Esophagus muscularis mucosa (tissue), 4 donors: ENCODE results near the gene AGBL1. TPM values are rescaled to one million over a fixed set of nuclear protein-coding genes. Genes with fewer than 3 reads are reported as not detected.

Source experiments
- DNase-seq: peaks from one replicate; pipeline ENCODE4 v3.0.0-alpha.2; 2017; ENCODE audit errors: extremely low spot score
- H3K27ac ChIP-seq, 4 donors: fragments of 200-600 bp; sonication (generic); replicated peaks in 1 of 4; 1 replicate in 3 of 4; 2 replicates in 1 of 4; pipeline ENCODE4 v1.5.1; 2016 to 2019; ENCODE audit warnings: mild to moderate bottlenecking in 1 of 4
- H3K27me3 ChIP-seq, 4 donors: fragments of 200-600 bp; sonication (generic); one replicate each; pipeline versions ENCODE4 v1.5.1 to v1.6.0; 2016 to 2019
- H3K36me3 ChIP-seq, 4 donors: fragments of 200-600 bp; sonication (generic); one replicate each; pipeline ENCODE4 v1.5.1; 2016 to 2019
- H3K4me1 ChIP-seq, 4 donors: fragments of 200-600 bp; sonication (generic); one replicate each; pipeline ENCODE4 v1.5.1; 2016 to 2019
- H3K4me3 ChIP-seq, 4 donors: fragments of 200-600 bp; sonication (generic); 1 replicate in 2 of 4; 2 replicates in 2 of 4; pipeline ENCODE4 v1.5.1; 2016 to 2019; ENCODE audit warnings: mild to moderate bottlenecking in 4 of 4, moderate library complexity in 1 of 4
- H3K9me3 ChIP-seq, 4 donors: fragments of 200-600 bp; sonication (generic); 1 replicate in 3 of 4; 2 replicates in 1 of 4; pipeline ENCODE4 v1.5.1; 2016 to 2019
- CTCF ChIP-seq, 3 experiments: fragments of 200-600 bp in 2 of 3; fragments of 450-650 bp in 1 of 3; sonication (generic) in 2 of 3; IDR thresholded peaks; one replicate each; pipeline ENCODE4 v1.5.1; 2017 to 2019; ENCODE audit warnings: antibody characterized with exemption in 3 of 3, mild to moderate bottlenecking in 2 of 3, moderate library complexity in 1 of 3
- EP300 ChIP-seq: sonication (generic); formaldehyde crosslinking; IDR thresholded peaks from one replicate; pipeline ENCODE4 v1.6.1; 2017; ENCODE audit warnings: antibody characterized with exemption
- POLR2A ChIP-seq: fragments of 450-650 bp; IDR thresholded peaks from one replicate; pipeline ENCODE4 v1.6.1; 2017; ENCODE audit warnings: antibody characterized with exemption, moderate library complexity, mild to moderate bottlenecking, low read depth
- POLR2AphosphoS5 ChIP-seq, 2 donors: sonication (generic); formaldehyde crosslinking; IDR thresholded peaks; one replicate each; pipeline ENCODE4 v1.6.1; 2017; ENCODE audit warnings: antibody characterized with exemption in 2 of 2
- WGBS: methylation state at CpG from one replicate; pipeline ENCODE4 v1.1.5; 2018; 5-methylcytosine and 5-hydroxymethylcytosine counted together
- intact Hi-C: fragments of 100-400 bp; cut with DNase I; formaldehyde crosslinking; loops from one replicate; pipeline ENCODE4 v1.15.1; 2023
- total RNA-seq, 4 donors: library from RNA; depleted of rRNA; stranded (reverse); fragments of >200 nt; gene quantifications; one replicate each; pipeline versions ENCODE4 v1.1.0 to v1.2.1, GENCODE V29; 2016

AGBL1 gene
- total RNA-seq, 4 donors from 2014 or later, result 0.06 TPM; not detected in 3

DNA sequence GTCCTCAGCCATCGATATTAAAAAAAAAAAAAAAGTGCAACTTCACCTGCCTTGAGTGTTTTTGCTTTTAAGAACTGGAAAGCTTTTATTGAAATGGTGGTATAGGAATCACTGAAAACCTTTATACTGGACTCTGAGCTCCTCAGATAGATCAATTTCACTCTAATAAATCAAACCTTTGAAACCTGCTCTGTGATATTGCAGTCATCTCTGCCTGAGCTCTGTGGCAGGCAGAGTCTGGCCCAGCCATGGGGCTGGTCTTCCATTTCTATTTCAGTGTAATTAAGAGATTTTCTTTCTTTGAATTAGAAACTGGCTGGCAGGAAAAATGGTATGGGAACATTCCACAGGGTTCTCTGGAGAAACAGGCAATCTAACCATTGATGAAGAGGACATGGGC is 762.5 kb downstream of the AGBL1 start:
- Histone ChIP-seq H3K4me1 (peaks cover 0 to 25% (median 21%) of the 10 kb centered on the region in 4 donors), H3K9me3 (peaks cover 0 to under 1% (median 0%) of the 10 kb centered on the region in 4 donors), H3K4me3 (no peak overlapping the region), H3K36me3 (no peaks in the 10 kb centered on the region), H3K27ac (no peak overlapping the region), H3K27me3 (no peaks in the 10 kb centered on the region)
- intact Hi-C loops, result no loop called here
- 95% methylated on average over 1 of the region's 1 CpG for WGBS
- TF ChIP-seq POLR2A (no peak), POLR2AphosphoS5 (IDR thresholded peaks at IDR 0.05) (no peak), EP300 (no peak), CTCF (IDR thresholded peaks at IDR 0.05) (no peak)
- no peak for DNase-seq

- no peak for DNase-seq
- TF ChIP-seq POLR2AphosphoS5 (IDR thresholded peaks at IDR 0.05), result no peak
- TF ChIP-seq EP300, result no peak
- no peak for TF ChIP-seq CTCF (IDR thresholded peaks at IDR 0.05)
- TF ChIP-seq POLR2A, result no peak
- Histone ChIP-seq H3K4me3 (no peak overlapping the region), H3K36me3 (no peaks in the 10 kb centered on the region), H3K27ac (no peak overlapping the region), H3K9me3 (peaks cover 0 to 5% (median 0%) of the 10 kb centered on the region in 4 donors), H3K27me3 (no peaks in the 10 kb centered on the region), H3K4me1 (peaks cover 0 to 4% (median 0%) of the 10 kb centered on the region in 4 donors)
- intact Hi-C loops, result no loop called here
- WGBS, result 70% methylated on average over 2 of the region's 2 CpGs
Measured at GRCh38 chr15:86846036-86846435, 766.4 kb downstream of the AGBL1 start.

GRCh38 chr15:86849136-86849535 is 769.5 kb downstream of the AGBL1 start:
- H3K4me3 ChIP-seq, result no peak overlapping the region
- WGBS, result 93% methylated on average over 5 of the region's 5 CpGs
- H3K27ac ChIP-seq, result no peak overlapping the region
- peaks cover 0 to 5% (median 0%) of the 10 kb centered on the region in 4 donors for H3K9me3 ChIP-seq
- TF ChIP-seq EP300 (no peak), POLR2A (no peak), CTCF (IDR thresholded peaks at IDR 0.05) (no peak), POLR2AphosphoS5 (IDR thresholded peaks at IDR 0.05) (no peak)
- H3K36me3 ChIP-seq, result no peaks in the 10 kb centered on the region
- H3K4me1 ChIP-seq, result peaks cover 4 to 10% (median 4%) of the 10 kb centered on the region in 4 donors
- DNase-seq, result no peak
- H3K27me3 ChIP-seq, result no peaks in the 10 kb centered on the region
- intact Hi-C loops, result no loop called here

GRCh38 chr15:86849558-86850285 is 770.1 kb downstream of the AGBL1 start:
- Histone ChIP-seq H3K4me3 (no peak overlapping the region), H3K9me3 (peaks cover 0 to 5% (median 0%) of the 10 kb centered on the region in 4 donors), H3K27me3 (no peaks in the 10 kb centered on the region), H3K36me3 (no peaks in the 10 kb centered on the region), H3K4me1 (peaks cover 4 to 13% (median 8%) of the 10 kb centered on the region in 4 donors), H3K27ac (no peak overlapping the region)
- WGBS, result 93% methylated on average over 6 of the region's 6 CpGs
- DNase-seq, result no peak
- no peak for TF ChIP-seq EP300
- TF ChIP-seq CTCF (IDR thresholded peaks at IDR 0.05), result no peak
- no peak for TF ChIP-seq POLR2A
- TF ChIP-seq POLR2AphosphoS5 (IDR thresholded peaks at IDR 0.05), result no peak
- intact Hi-C loops, result no loop called here
